HG03039 (cell line): Measurements from ENCODE around the gene RASGRF1.
"Not testable (repeated sequence)": the region's sequence is repeated elsewhere in the genome, so short reads cannot be mapped to it uniquely, and the experiment has no call there.

Source experiments
- ATAC-seq: cut with Tn5 transposase; IDR thresholded peaks from one replicate; pipeline ENCODE4 v1.9.1; 2021; ENCODE audit warnings: mild to moderate bottlenecking, moderate library complexity; ENCODE audit not compliant: unreplicated experiment

The RASGRF1 gene, protein sequence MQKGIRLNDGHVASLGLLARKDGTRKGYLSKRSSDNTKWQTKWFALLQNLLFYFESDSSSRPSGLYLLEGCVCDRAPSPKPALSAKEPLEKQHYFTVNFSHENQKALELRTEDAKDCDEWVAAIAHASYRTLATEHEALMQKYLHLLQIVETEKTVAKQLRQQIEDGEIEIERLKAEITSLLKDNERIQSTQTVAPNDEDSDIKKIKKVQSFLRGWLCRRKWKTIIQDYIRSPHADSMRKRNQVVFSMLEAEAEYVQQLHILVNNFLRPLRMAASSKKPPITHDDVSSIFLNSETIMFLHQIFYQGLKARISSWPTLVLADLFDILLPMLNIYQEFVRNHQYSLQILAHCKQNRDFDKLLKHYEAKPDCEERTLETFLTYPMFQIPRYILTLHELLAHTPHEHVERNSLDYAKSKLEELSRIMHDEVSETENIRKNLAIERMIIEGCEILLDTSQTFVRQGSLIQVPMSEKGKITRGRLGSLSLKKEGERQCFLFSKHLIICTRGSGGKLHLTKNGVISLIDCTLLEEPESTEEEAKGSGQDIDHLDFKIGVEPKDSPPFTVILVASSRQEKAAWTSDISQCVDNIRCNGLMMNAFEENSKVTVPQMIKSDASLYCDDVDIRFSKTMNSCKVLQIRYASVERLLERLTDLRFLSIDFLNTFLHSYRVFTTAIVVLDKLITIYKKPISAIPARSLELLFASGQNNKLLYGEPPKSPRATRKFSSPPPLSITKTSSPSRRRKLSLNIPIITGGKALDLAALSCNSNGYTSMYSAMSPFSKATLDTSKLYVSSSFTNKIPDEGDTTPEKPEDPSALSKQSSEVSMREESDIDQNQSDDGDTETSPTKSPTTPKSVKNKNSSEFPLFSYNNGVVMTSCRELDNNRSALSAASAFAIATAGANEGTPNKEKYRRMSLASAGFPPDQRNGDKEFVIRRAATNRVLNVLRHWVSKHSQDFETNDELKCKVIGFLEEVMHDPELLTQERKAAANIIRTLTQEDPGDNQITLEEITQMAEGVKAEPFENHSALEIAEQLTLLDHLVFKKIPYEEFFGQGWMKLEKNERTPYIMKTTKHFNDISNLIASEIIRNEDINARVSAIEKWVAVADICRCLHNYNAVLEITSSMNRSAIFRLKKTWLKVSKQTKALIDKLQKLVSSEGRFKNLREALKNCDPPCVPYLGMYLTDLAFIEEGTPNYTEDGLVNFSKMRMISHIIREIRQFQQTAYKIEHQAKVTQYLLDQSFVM (N-terminal part only)

DNA sequence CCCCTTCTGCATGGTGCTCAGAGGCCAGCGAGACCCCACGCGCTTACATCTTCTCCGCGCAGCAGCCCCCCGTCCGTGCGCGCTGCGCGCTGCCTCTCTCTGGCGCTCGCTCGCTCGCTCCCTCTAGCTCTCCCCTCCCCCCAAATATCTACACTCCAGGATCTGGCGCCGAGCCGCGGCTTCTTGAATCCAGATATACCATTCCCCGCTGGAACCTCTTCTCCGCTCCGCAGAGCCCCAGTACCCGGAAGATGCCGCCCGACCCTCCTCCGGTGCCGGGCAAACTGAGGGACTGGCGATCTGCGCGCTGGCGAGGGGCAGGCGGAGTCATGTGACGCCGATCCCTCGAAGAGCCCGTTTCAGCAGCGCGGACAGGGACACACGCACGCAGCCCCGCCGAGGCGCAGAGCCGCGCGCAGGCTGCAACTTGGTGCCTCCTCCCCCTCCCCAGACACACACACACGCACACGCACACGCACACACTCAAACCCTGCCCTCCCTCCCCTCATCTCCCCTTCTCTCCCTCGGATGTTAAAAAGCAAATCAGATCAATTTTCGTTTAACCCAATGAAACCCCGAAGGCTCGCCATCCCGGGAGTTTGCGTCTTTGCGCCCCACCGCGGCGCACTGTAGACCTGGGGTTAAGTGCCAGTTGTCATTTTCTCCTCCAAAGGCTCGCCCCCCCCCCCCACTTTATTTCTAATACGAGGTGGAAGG, at the start of gene RASGRF1:
TSS of gene RASGRF1 (minus strand) at position 294 of the 717 bp plus-strand sequence. CDS start at position 12, 282 bp downstream.
- ATAC-seq = no peak

DNA sequence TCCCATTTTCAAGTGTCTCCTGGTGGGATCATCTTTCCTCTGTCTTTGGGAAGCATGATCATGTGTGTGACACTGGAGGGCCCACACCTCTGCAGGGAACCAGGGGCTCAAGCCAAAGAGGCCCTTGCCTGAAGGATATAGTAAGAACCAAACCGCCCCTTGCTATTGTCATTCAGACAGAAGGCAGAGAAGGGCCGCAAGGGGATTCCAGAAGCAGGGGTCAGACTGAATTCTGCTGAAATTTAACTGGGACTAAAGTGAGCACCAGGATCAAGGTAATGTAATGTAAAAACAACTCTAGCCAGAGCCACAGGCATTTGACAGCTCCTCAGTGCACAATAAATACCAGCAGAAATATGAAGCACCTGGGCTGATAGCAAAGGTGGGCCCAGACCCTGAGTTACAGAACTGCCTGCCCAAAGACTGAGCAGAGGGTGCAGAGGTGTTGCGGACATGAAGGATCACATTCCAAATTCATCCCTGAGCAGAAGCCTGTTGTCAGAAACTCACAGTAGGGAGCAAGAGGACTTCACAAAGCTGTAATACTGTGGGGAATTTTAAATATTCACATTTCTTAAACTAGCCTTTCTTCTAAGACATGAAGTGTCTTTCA, 46.0 kb upstream of the RASGRF1 start:
- ATAC-seq = no peak

DNA sequence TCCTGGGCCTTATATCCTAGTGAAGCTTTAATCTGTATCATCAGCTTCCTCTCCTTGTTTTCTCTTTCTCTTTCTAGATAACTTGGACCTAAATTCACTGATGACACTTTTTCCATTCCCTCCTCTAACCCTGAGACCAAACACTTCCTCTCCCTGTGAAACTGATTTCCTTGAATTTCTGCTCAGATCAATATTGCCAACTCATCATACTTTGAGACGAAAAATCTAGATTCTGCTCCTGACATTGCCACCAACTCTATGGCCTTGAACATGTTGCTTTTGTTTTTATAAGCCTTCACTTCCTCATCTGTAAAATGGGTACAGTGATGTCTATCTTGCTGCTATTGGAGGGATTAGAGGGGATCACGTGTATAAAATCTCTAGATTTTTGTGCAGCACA, 42.7 kb upstream of the RASGRF1 start:
- ATAC-seq = no peak

DNA sequence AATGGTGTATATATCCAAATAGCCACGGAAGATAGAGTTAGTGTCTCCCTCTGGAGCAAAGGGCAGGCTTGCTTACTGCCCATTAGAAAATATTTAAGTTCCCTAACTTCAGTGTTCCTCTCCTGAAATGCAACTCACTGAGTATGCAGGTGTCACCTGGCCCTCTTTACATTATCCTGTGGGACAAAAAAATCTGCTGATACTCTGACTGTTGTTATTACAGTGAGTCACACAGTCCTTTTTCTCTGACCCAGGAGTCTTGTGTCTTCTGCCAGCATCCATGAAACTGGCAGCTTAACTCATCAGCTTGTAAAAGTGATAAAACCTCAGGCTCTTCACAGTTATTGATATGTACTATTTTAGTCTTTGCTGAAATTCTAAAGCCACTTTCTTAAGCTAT, 42.2 kb upstream of the RASGRF1 start:
- ATAC-seq = no peak

DNA sequence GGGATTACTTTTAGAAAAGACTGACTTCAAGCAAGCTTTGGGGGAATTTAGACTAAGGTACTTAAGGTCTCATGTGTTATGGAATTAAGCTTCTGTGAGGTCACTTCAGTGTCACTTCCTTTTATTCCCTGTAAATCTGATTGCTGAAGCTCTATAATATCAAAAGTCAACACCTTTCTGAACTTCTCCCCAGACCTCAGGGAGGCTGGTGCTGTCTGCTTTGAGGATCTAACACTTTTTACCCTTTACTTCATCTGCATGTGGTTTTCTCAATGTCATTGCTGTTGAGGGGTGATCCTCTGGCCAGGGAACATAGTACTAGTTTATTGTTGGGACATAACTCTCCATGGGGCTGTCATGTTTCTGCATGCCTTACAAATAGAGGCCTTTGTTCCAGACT, 41.8 kb upstream of the RASGRF1 start:
- no peak for ATAC-seq

DNA sequence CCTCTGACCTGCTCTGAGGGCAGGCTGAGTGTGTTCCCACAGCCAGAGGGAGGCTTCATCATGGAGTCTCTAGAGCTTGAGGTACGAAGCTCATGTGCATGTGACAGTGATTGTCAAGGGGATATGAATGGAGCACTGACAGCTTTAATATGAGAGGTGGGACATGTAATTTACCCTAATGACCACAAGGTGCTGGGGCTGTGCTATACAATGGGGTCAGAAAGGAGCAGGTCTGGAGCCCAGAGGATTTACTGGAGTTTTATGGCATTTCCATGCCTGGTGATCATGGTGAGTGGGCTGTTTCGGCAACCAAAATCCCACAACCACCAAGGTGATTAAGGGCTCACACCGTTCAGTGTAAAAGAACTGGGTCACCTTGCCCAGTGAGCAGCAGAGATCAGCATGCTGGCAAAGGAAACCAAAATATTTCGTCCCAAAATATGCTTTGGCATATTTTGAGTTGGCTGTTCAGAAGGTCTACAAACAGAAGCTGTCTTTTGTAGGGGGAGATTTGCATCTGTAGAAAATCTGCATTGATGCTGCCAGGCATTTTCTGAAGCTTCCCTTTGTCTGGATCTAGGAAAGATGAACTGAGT, 40.1 kb upstream of the RASGRF1 start:
- ATAC-seq = no peak

DNA sequence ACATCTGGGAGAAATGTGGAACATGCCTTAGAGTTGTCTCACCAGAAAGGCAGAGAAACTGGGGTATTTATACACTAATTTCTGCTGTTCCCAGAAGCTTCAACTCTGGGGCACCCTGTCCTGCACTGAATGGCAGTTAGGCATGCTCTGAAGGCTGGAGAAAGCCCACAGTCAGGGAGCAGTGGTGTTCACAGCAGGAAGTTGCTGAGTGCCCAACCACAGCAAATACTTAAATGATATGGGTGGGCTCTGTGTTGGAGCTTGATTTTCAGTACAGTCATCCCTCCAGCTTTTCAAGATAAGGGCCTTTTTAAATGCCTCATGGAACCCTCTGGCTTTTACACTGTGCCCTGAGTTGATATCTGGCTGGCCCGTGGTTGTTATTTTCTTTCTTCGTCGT, 38.7 kb upstream of the RASGRF1 start:
- no peak for ATAC-seq

DNA sequence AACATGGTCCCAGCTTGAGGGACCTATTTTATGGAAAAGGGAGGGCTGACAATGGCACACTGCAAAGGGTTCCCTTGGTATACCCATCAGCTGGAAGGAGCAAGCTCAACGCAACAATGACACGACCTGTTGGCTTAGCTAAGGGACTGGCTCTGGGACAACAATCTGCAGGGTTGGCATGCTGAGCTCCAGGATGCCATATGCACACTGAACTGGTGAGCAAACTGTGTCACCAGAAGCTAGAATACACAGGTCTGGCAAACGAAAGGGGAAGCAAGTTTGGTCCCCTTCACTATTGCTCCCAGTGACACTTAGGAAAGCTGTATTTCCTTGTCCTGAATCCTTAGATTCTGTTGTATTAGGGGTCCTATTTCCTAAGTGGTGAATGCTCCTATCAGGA, 38.0 kb upstream of the RASGRF1 start:
- ATAC-seq = no peak

DNA sequence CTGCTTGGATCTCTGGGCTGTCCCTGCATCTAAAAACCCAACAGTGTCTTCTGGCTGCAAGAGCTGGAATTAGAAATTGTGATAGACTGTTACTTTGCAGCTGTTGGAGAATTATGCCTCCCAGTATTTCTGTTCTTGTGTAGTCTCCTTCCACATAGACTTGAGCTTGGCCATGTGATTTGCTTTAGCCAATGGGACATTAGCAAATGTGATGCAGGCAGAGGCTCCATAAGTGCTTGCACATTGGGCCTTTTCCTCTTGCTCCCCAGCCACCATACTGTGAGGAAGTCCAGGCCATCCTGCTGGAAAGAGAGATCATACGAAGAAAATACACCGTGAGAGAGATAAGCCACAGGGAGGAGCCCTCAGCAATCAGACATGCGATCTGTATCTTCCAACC, 33.8 kb upstream of the RASGRF1 start:
- ATAC-seq = no peak

DNA sequence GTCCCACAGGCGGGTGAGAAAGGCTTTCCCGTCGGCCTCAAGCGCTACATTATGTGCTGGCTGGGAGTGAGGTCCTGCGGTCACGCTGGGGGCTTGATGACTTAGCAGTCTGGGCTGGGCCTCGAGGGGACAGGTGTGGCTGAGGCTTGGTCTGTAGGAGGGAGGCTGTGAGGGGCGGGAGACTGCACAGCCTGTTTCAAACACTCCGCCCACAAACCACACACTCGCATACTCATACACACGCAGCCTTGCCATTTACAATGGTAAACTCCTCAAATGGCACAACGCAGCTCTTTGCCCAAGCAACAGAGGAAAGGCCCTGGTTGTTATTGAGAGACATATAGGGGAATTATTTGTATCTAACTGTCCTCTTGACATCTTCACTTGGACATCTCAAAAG, 32.4 kb upstream of the RASGRF1 start:
- ATAC-seq = no peak

DNA sequence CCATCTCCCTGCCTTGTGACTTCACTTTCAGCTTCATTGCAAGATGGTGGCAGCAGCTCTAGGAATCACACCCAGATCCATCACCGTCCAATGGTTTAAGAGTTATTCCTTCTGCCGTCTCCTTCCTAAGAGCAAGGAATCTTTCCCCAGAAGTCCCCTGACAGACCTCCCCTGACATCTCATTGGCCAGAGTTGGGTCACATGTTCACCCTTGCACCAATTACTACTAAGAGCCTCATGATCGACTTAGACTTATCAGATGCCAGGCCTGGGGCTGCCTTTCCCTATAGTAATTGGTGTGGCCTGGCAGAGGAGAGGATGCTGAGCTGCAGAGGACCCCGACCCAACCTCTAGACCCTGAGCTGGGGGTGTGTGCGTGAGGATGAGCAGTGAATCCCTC, 31.8 kb upstream of the RASGRF1 start:
- no peak for ATAC-seq

DNA sequence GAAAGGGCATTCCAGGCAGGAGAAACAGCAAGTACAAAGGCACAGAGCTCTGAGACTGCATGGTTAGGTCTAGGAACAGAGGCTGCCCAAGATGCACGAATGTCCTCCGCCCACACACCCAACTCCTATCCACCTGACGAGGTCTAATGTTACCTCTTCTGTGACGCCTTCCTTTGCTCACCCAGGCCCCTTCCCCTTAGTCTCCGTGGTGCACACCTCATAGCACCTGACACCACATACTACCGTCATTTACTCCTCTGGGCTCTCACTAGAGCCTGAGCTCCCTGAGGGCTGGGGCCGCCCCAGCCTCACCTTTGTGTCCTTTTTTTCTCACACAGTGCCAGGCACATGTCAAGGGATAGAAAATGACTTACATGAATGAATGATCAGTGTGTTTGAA, 31.0 kb upstream of the RASGRF1 start:
- ATAC-seq = no peak

DNA sequence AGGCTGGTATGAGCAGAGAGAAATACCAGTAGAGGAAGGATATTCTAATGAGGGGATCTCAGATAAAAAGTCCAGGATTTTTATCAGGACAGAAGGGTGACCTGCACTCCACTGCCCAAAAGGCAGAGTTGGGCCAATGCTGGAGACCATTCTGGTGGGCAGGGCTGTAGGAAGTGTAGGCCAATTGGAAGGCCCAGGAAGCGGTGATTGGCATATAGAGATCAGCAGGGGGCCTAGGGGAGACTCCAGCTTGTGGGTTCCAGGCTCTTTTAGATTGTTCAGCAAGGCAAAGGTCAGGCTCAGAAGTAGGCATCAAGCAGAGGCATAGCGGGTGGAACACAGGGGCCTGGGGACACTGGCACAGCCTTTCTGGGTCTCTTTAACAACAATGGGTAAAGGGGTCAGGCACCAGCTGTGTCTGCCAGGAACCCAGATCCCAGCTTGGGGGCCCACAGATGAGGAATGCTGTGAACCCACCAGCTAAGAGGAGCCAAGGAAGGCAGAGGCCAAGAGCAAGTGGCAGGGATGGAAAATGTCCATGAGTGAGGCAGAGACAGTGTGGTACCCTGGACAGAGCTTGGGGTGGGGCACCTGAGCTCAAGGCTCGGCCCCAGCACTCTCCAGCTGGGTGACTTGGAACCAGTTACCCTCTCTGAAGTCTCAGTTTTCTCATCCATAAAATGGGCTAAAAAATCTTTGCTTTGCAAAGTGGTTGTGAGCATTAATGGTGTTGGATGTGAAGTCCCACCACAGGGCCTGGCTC, 27.0 kb upstream of the RASGRF1 start:
- no peak for ATAC-seq

DNA sequence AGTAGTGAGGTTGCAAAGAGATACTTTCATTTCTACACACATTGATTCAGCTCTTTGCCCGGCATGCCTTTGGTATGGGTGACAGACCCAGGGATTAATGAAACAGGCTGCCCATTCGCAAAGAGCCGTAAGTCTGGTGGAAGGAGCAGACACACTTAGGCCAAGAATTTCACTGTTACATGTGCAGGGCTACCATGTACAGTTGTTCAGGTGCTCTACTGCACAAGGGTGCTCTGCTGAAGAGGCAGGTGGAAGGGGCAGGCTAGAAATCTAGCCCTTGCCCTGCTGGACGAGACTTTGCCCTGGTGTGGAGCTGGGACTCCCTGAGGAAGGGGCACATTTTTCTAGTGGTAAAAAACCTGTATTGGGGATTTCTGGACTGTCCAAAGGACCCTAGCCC, 26.2 kb upstream of the RASGRF1 start:
- ATAC-seq = no peak

DNA sequence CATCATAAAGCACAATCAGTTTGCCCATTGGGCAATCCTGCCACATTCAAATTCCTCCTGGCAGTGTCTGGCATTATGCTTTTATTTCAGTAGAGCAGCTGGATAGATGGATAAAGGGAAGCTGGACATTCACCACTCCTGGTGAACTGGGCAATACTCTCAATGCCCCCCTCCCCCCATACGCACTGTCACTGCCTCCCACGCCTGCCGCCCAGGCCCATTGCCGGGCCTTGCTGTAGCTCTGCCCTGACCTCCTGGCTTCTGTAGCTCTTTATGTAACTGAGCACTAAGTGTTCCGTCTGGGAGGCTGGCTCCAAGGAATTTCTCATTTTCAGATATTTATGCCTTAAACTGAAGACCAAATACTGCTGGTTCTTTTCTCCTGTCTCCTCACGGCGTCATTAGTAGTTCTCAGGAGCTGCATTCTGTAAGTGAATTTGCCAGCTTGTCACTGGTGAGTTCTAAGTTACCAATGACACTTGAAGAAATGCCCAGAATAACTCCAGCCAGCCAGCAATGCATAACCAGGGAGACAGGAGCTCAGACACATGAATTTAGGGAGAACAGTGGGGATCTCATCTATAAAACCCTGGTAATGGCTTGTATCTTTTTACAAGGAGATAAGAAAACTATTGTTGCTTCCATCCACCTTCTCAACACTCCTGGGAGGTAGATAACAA, 25.5 kb upstream of the RASGRF1 start:
- no peak for ATAC-seq

DNA sequence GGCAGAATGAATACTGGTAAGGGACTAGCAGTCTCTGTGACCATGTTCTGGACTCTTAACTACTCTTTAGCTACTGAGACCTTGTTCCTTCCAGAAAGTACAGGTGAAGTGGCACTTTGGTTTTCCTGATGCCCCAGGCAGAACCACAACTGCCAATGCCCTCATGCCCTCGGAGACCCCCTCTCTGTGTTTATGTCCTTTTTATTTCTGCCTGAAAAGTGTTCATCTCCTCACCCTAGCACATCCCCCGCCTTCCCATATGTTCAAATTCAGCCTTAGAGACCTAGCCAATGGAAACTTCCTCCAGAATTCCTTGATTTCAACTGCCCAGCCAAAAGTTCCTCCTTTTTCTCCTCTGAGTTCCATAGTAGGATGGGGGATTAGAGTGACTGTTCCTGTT, 23.3 kb upstream of the RASGRF1 start:
- no peak for ATAC-seq

DNA sequence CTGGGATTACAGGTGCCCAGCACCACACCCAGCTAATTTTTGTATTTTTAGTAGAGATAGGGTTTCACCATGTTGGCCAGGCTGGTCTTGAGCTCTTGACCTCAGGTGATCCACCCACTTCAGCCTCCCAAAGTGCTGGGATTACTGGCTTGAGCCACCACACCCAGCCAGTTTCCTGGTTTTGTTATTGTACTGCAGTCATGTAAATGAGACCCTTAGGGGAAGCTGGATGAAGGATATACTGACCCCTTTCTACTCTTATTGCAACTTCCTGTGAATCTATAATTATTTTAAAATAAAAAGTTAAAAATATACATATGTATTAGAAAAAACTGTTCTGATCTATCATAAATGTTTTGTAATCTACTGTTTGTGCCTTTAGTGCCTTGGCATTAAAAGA, 20.8 kb upstream of the RASGRF1 start:
- ATAC-seq = not testable (repeated sequence)

DNA sequence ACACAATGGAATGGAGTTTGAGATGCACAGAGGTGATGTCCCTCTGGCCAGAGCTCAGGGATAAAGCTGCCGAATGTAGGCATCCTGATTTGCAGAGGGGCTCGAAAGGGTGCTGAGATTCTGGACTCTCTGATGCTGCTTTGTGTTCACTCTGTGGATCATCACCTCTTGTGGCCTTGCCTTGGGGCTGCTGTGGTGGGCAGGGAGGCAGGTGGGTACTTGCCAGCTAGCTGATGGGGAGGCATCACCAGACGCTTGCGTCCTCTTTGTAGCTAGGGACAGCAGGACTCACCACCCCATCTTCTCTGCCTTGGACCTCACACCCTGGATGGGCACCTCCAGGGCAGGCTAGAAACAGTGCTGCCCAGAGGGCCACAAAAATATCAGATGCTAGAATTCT, 14.6 kb upstream of the RASGRF1 start:
- no peak for ATAC-seq

DNA sequence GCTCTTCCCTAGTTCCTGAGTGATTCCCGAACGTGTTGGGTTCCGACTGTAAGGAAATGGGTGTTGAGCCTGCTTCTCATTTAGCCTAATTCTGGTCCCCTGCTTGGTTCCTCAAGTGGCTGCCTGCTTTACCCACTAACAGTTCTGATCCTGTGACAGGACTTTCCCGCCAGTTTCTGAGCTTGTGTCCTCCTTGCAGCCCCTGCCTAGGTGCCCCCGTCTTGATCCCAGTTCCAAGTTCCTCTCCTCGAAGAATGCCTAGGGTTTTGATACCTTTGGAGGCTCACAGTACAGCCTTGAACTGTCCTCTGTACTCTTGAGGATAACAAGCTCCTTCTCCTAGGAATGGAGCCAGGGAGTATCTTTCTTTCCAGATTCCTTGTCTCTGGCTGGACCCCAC, 12.0 kb upstream of the RASGRF1 start:
- no peak for ATAC-seq
